Measurements from ENCODE around the gene MYO18B. TPM values are rescaled to one million over a fixed set of nuclear protein-coding genes. Genes with fewer than 3 reads are reported as not detected.

Gene MYO18B
- total and polyA plus RNA-seq, 2 of the 8 experiments (the other 6 are each of a cell fraction or from before 2014, with no cell fraction given): 0.62 to 0.78 TPM

DNA sequence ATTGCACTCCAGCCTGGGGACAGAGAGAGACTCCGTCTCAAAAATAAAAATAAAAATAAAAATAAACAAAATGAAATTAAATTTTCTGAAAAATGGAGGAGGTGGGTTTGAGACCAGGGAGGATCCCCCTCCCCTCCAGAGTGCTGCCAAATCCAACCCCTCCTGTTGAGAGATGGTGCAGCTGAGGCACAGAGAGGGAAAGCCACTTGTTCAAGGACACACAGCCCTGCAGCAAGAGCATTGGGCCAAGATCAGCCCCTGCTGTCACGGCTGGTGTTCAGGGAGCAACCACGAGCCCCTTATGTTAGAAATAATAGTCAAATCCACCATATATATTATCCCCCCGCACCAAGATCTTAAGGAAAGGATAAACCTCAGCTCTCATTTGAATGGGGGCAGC is 2.7 kb downstream of the MYO18B start:
- TF ChIP-seq CBX8 (IDR thresholded peaks at IDR 0.05; ENCODE audit: borderline replicate concordance, low read depth, low read length) (no peak), CBX5 (IDR thresholded peaks at IDR 0.05; ENCODE audit: low read depth, low read length) (no peak), EP300 (IDR thresholded peaks at IDR 0.05; ENCODE audit: borderline replicate concordance in 1 of 2, low read depth in 2 of 2, low read length in 2 of 2) (no peak), JUN (IDR thresholded peaks at IDR 0.05; ENCODE audit: low read depth, low read length) (no peak), GABPA (IDR thresholded peaks at IDR 0.05; ENCODE audit: borderline replicate concordance, insufficient read depth, low read length) (no peak), HDAC2 (IDR thresholded peaks at IDR 0.05; ENCODE audit: borderline replicate concordance in 1 of 2, low read depth in 2 of 2, low read length in 2 of 2) (no peak), TBP (IDR thresholded peaks at IDR 0.05; ENCODE audit: low read depth, low read length) (no peak), BACH1 (IDR thresholded peaks at IDR 0.05; ENCODE audit: low read length) (no peak), SUZ12 (IDR thresholded peaks at IDR 0.05; ENCODE audit: low read length) (no peak)
- TF ChIP-seq, protein P1, sequence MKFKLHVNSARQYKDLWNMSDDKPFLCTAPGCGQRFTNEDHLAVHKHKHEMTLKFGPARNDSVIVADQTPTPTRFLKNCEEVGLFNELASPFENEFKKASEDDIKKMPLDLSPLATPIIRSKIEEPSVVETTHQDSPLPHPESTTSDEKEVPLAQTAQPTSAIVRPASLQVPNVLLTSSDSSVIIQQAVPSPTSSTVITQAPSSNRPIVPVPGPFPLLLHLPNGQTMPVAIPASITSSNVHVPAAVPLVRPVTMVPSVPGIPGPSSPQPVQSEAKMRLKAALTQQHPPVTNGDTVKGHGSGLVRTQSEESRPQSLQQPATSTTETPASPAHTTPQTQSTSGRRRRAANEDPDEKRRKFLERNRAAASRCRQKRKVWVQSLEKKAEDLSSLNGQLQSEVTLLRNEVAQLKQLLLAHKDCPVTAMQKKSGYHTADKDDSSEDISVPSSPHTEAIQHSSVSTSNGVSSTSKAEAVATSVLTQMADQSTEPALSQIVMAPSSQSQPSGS (IDR thresholded peaks at IDR 0.05; ENCODE audit: low read length): no peak
- TF ChIP-seq, protein P2, sequence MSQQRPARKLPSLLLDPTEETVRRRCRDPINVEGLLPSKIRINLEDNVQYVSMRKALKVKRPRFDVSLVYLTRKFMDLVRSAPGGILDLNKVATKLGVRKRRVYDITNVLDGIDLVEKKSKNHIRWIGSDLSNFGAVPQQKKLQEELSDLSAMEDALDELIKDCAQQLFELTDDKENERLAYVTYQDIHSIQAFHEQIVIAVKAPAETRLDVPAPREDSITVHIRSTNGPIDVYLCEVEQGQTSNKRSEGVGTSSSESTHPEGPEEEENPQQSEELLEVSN (IDR thresholded peaks at IDR 0.05): no peak
- POLR2A ChIA-PET (ENCODE audit: partially characterized antibody): no interaction called here
- Histone ChIP-seq H3K18ac (ENCODE audit: extremely low read depth, low read length) (no peak overlapping the region), H4K5ac (ENCODE audit: insufficient read length, low read depth, low read length) (no peak overlapping the region), H2BK5ac (ENCODE audit: low read depth, low read length) (no peak overlapping the region), H2BK20ac (ENCODE audit: low read length) (no peak overlapping the region), H2AK5ac (ENCODE audit: low read depth, low read length) (no peak overlapping the region), H3K4ac (replicated peaks; ENCODE audit: insufficient read length, low read depth, low read length) (no peak overlapping the region), H4K20me1 (replicated peaks in 1 of 2; ENCODE audit: control insufficient read depth in 1 of 2, insufficient read depth in 2 of 2, low read length in 2 of 2) (no peaks in the 10 kb centered on the region), H2BK15ac (ENCODE audit: low read length) (no peak overlapping the region), H3K14ac (ENCODE audit: insufficient read length) (no peak overlapping the region), H3K9me3 (ENCODE audit: insufficient read depth in 2 of 2, low read depth in 1 of 2, low read length in 1 of 2) (no peaks in the 10 kb centered on the region), H3K23ac (ENCODE audit: insufficient read length) (no peak overlapping the region), H3K4me3 (ENCODE audit: extremely low read depth in 1 of 4, insufficient read depth in 2 of 4, low read depth in 3 of 4, low read length in 4 of 4) (no peak overlapping the region), H3K79me2 (ENCODE audit: control insufficient read depth in 1 of 2, insufficient read depth in 2 of 2, low read length in 2 of 2) (no peaks in the 10 kb centered on the region), H3K79me1 (ENCODE audit: low read depth, low read length) (no peaks in the 10 kb centered on the region), H3K27me3 (replicated peaks in 1 of 4; ENCODE audit: control insufficient read depth in 3 of 4, extremely low read depth in 1 of 4, insufficient read depth in 3 of 4, low read length in 3 of 4) (no peaks in the 10 kb centered on the region), H3K4me2 (ENCODE audit: insufficient read depth in 1 of 2, low read depth in 2 of 2, low read length in 2 of 2) (no peak overlapping the region), H2BK120ac (replicated peaks; ENCODE audit: low read depth, low read length) (no peak overlapping the region), H3K4me1 (replicated peaks in 1 of 4; ENCODE audit: control insufficient read depth in 3 of 4, insufficient read depth in 4 of 4, low read length in 3 of 4) (no peaks in the 10 kb centered on the region; a peak in 1 of 7 replicates), H4K91ac (replicated peaks; ENCODE audit: insufficient read length, low read length) (no peak overlapping the region), H2BK12ac (ENCODE audit: low read depth, low read length) (no peak overlapping the region), H3K56ac (replicated peaks; ENCODE audit: insufficient read length, low read depth, low read length) (no peak overlapping the region), H2AFZ (ENCODE audit: low read length) (no peak overlapping the region), H4K8ac (ENCODE audit: extremely low read depth, insufficient read depth, low read length) (no peak overlapping the region), H3K23me2 (ENCODE audit: low read depth, low read length) (no peaks in the 10 kb centered on the region), H3K36me3 (ENCODE audit: control insufficient read depth in 2 of 4, insufficient read depth in 4 of 4, low read length in 3 of 4) (no peaks in the 10 kb centered on the region), H3K9ac (replicated peaks in 1 of 4; ENCODE audit: extremely low read depth in 1 of 4, low read depth in 3 of 4, low read length in 3 of 4) (no peak overlapping the region), H3K27ac (ENCODE audit: low read depth, low read length) (no peak overlapping the region)
- DNase-seq (ENCODE audit: low read depth in 1 of 2, low spot score in 2 of 2) (no peak), FAIRE-seq (no peak)
- WGBS, 2 experiments (ENCODE audit: extremely low coverage in 1 of 2, insufficient coverage in 1 of 2, insufficient read length in 1 of 2, insufficient replicate concordance in 2 of 2, low coverage in 1 of 2, low lambda C conversion rate in 2 of 2, missing lambda C conversion rate in 1 of 2): 88% methylated on average over 4 of the region's 4 CpGs; no CpG with 5 or more reads in 1 of the 2 experiments
- CTCF ChIA-PET (ENCODE audit: partially characterized antibody): no interaction called here
